Activated naive CD8-positive, alpha-beta T cell treated with anti-CD3 and anti-CD28 coated beads, Interleukin-2, amount 10 ng/mL, durations not matched to agents 7 days and 5 days (primary cell): ENCODE results near the gene NUP62. TPM values are rescaled to one million over a fixed set of nuclear protein-coding genes. Genes with fewer than 3 reads are reported as not detected.
"Not testable (repeated sequence)": the region's sequence is repeated elsewhere in the genome, so short reads cannot be mapped to it uniquely, and the experiment has no call there.

Experiments
- ATAC-seq: fragments of 150-1000 bp; cut with Tn5 transposase; one replicate; pipeline ENCODE4 v1.10.0; 2021; ENCODE audit warnings: low read depth, moderate library complexity
- POLR2A ChIA-PET: fragments of 350-600 bp; sonication (Branson Sonifier 250); formaldehyde crosslinking; loops from one replicate; lab custom pipeline; 2021; ENCODE audit warnings: antibody characterized with exemption; lab: Charles Lee
- DNase-seq: peaks from one replicate; pipeline ENCODE4 v3.0.0; 2021
- H3K27ac Mint-ChIP-seq: one replicate; pipeline ENCODE4 v1.8.0; 2022; ENCODE audit warnings: mild to moderate bottlenecking, mixed read lengths
- H3K27me3 Mint-ChIP-seq: one replicate; pipeline ENCODE4 v1.8.0; 2022; ENCODE audit warnings: mild to moderate bottlenecking, moderate library complexity, mixed read lengths
- H3K36me3 Mint-ChIP-seq: one replicate; pipeline ENCODE4 v1.8.0; 2021; ENCODE audit warnings: mild to moderate bottlenecking, mixed read lengths
- H3K4me1 Mint-ChIP-seq: one replicate; pipeline ENCODE4 v1.8.0; 2021; ENCODE audit warnings: mixed read lengths
- H3K4me3 Mint-ChIP-seq: one replicate; pipeline ENCODE4 v1.8.0; 2022; ENCODE audit warnings: mild to moderate bottlenecking, moderate library complexity, mixed read lengths
- H3K9me3 Mint-ChIP-seq: one replicate; pipeline ENCODE4 v1.8.0; 2021; ENCODE audit warnings: mixed read lengths
- total RNA-seq, 2 experiments: library from RNA; stranded (reverse); gene quantifications; one replicate each; pipeline ENCODE4 v1.2.3, GENCODE V29; 2021

NUP62 gene
- total RNA-seq, 2 experiments from 2014 or later, result 94.2 to 105 TPM

DNA sequence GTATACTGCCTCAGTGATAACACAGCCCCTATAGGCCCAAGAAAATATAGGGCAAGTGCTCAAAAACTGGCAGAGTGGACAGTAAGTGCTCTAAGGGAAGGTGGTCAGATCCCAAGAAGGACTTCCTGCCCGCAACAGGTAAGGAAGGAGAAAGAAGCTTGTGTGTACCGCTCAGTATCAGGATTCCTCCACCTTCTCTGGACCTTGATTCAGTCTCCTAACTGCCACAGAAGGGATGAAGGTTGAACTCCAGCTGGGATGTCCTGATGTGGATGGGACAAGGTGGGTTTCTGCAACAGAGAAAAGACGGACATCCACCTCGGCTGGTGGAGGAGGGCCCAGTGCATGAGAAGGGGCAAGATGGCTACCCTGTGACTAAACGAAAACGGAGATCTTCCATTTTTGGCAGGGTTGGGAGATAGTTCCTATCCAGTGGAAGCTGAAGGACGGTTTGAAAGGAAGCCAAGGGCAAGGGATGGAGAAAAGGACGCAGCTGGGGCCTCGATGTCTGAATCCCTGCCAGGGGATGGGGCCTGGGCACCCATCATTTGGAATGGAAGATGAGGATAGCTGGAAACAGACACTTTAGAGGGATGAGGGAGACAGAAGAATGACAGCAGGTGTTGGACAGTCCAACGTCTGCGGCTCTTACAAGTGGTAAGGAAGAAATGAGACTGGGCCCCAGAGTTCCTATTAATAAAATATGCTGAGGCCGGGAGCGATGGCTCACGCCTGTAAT lies 1.6 kb downstream of the NUP62 start:
- H3K27ac Mint-ChIP-seq, result peak overlapping the region; percentile 96
- no peak for ATAC-seq
- peaks cover 40% of the 10 kb centered on the region for H3K4me1 Mint-ChIP-seq
- H3K27me3 Mint-ChIP-seq, result no peaks in the 10 kb centered on the region
- H3K9me3 Mint-ChIP-seq, result peaks cover 3% of the 10 kb centered on the region
- DNase-seq, result no peak
- peaks cover 29% of the 10 kb centered on the region for H3K36me3 Mint-ChIP-seq
- peak overlapping the region; percentile 99 for H3K4me3 Mint-ChIP-seq
- POLR2A ChIA-PET, result interaction anchor here (0.6 to 2.8 kb wide), 5 partner anchors 9 to 420 kb away, joined by 3 to 19 read pairs (median 8); partner anchors contain the start of genes IL4I1, PTOV1, VRK3 and ZNF473

- POLR2A ChIA-PET, result no interaction called here
- no peaks in the 10 kb centered on the region for H3K9me3 Mint-ChIP-seq
- peaks cover 39% of the 10 kb centered on the region for H3K4me1 Mint-ChIP-seq
- no peaks in the 10 kb centered on the region for H3K27me3 Mint-ChIP-seq
- peaks cover 27% of the 10 kb centered on the region for H3K36me3 Mint-ChIP-seq
- H3K27ac Mint-ChIP-seq, result no peak overlapping the region
- DNase-seq (no peak), ATAC-seq (no peak)
- no peak overlapping the region for H3K4me3 Mint-ChIP-seq
Observed at GRCh38 chr19:49926515-49926914, 2.8 kb downstream of the NUP62 start.

DNA sequence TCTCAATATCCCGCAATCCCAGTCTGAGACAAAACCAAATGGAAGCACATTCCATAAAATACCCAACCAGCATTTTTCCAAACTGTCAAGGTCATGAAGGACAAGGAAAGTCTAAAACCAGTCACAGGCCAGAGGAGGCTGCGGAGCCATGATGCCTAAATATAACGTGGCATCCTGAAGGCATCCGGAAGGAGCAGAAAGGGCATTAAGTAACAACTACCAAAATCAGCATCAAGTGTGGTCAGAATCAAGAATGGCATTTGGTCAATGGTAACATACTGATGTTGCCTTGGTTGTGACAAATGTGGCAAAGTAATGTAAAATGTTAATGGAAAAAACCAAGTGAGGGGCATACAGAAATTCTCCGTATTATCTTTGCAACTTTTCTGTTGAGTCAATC lies 3.8 kb downstream of the NUP62 start:
- ATAC-seq (no peak), DNase-seq (no peak)
- POLR2A ChIA-PET, result interaction anchor here (0.7 kb wide), 1 partner anchor 10 kb away, joined by 8 read pairs; no protein-coding TSS in a partner anchor
- Mint-ChIP-seq H3K27ac (peak overlapping the region; percentile 48), H3K4me3 (no peak overlapping the region), H3K9me3 (no peaks in the 10 kb centered on the region), H3K4me1 (peaks cover 39% of the 10 kb centered on the region), H3K27me3 (no peaks in the 10 kb centered on the region), H3K36me3 (peaks cover 26% of the 10 kb centered on the region)

GRCh38 chr19:49924881-49925210 lies 4.5 kb downstream of the NUP62 start:
- not testable (repeated sequence) for ATAC-seq, DNase-seq, H3K27ac Mint-ChIP-seq, H3K4me3 Mint-ChIP-seq, H3K9me3 Mint-ChIP-seq, H3K27me3 Mint-ChIP-seq
- Mint-ChIP-seq H3K36me3 (peaks cover 24% of the 10 kb centered on the region), H3K4me1 (peaks cover 35% of the 10 kb centered on the region)
- POLR2A ChIA-PET, result interaction anchor here (0.5 kb wide), 1 partner anchor 158 kb away, joined by 3 read pairs; the partner anchor contains the start of gene AP2A1

- no peak overlapping the region for H3K27ac Mint-ChIP-seq
- H3K4me1 Mint-ChIP-seq, result peaks cover 37% of the 10 kb centered on the region
- H3K4me3 Mint-ChIP-seq, result no peak overlapping the region
- ATAC-seq (no peak), DNase-seq (no peak)
- no peaks in the 10 kb centered on the region for H3K9me3 Mint-ChIP-seq
- H3K36me3 Mint-ChIP-seq, result peaks cover 26% of the 10 kb centered on the region
- H3K27me3 Mint-ChIP-seq, result no peaks in the 10 kb centered on the region
- POLR2A ChIA-PET, result interaction anchor here (0.5 kb wide), 1 partner anchor 157 kb away, joined by 3 read pairs; the partner anchor contains the start of gene AP2A1
Observed at GRCh38 chr19:49924004-49924880, 5.1 kb downstream of the NUP62 start.

DNA sequence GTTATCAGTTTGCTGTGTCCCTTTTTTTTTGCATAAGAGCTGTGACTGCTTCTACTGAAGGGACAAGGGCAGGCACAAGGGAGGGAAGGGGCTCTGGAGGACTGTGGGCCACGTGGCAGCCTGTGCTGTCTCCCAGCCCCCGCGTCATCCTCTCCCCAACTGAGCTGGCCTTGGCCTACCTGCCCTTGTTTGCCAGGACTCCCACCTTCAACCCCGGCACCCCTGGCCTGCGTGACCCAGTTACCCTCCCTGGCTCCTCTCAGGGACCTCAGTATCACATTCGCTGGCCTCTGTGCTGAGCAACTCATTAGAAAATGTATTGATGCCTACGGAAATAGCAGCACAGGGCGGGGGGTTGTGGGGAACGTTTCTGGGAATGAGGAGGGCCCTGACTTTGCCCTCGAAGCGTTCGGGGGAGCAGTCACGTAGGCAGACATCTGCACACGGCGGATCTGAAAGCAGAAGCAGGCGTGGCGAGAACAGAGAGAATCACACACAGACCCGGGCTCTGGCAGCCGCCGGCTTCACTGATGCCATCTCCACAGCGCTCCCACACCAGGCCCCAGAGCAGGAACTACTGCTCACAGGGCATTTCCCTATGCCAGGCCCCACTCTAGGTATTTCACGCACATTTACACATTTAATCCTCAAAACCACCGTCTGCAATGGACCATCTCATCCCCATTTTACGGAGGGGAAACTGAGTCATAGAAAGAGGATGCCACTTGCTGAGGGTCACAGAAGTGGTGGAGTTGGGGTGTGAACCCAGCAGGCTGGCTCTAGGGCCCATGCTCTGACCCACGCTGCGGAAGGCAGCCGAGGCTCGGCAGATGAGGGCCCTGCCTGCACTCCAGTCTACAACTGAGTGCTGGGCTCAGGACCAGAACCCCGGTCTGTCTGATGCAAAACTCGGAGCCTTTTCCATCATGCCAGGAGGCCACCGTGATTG lies 6.0 kb downstream of the NUP62 start:
- DNase-seq (no peak), ATAC-seq (no peak)
- POLR2A ChIA-PET, result interaction anchor here (0.6 kb wide), 1 partner anchor 1414 kb away, joined by 3 read pairs; no protein-coding TSS in a partner anchor
- Mint-ChIP-seq H3K27me3 (no peaks in the 10 kb centered on the region), H3K4me3 (no peak overlapping the region), H3K4me1 (peaks cover 34% of the 10 kb centered on the region), H3K27ac (no peak overlapping the region), H3K36me3 (peaks cover 25% of the 10 kb centered on the region), H3K9me3 (no peaks in the 10 kb centered on the region)

DNA sequence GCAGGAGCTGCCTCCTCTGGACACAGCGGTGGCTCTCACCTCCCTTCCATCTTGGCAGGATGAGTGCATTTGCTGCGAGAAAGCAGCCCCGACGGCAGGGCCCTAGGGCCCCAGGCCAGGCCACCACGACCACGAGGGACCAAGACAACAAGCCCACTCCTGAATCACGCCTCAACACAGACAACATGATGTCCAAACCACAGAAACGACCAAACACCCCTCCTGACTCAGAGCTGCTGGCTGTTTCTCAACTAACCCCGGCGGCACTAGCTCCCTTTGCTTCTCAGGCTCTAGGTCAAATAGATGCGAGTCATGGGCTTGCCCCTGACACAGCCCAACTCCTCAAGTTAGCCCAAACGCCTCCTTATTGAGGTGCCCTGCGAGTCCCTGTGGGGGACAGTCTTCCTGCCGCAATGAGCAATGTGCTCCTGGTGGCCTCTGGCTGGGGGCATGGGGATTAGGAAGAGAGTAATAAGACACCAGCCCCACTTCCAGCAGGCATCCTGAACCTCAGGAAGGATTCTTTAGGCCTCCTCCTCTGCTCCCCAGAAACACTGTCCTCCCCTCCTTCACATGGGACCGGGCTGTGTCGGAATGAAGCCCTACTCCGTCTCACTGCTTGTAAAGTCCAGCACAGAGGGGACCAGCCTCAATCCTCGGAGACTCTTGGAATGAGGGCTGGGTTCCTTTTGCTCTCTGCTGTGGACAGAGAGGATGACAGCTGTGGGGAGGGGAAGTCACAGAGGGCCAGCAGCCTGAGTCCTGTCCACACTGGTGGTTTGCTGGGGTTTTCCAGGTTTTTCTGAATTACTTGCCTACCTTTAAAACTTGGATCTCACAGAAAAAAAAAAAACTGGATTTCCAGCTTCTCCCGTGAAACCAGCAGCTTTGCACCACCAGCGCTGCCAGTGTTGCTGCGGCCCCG lies 7.2 kb downstream of the NUP62 start:
- Mint-ChIP-seq H3K36me3 (peaks cover 27% of the 10 kb centered on the region), H3K4me3 (no peak overlapping the region)
- POLR2A ChIA-PET, result interaction anchor here (0.8 kb wide), 1 partner anchor 11 kb away, joined by 3 read pairs; no protein-coding TSS in a partner anchor

DNA sequence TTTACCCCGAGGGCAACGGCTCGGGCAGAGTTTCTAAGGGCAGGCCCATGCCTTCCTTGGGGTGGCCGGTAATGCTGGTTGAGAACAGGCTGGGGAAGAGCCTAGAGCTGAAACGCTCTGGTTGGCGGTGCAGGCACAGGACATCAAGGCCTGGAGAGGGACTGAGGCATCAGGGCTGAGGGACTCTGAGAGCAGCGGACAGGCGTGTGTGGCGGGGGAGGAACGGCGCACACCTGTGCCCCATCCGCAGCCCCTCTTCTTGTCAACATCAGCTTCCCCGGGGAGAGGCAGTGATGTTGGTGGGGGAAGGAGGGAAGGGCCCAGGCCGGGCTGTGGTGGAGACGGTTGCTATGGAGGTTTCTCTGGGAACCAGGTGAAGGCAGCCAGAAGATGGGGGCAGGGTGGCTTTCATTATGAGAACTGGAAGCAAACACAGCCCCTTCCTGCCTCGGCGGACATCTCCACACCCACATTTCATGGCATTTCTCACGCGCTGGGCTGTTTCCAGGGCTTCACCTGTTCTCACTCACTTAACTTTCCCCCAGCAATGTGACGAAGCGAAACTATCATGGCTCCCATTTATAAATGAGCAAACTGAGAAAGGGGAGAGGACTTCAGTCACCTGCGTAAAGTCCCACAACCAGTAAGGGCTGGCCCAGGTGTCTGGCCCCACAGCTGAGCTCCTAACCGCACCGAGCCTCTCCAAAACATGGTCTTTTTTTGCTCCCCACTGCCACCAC lies 8.5 kb downstream of the NUP62 start:
- H3K27ac Mint-ChIP-seq, result no peak overlapping the region
- H3K9me3 Mint-ChIP-seq, result no peaks in the 10 kb centered on the region
- DNase-seq, result no peak
- peaks cover 25% of the 10 kb centered on the region for H3K4me1 Mint-ChIP-seq
- no peak for ATAC-seq
- H3K4me3 Mint-ChIP-seq, result no peak overlapping the region
- peaks cover 33% of the 10 kb centered on the region for H3K36me3 Mint-ChIP-seq
- H3K27me3 Mint-ChIP-seq, result no peaks in the 10 kb centered on the region
- POLR2A ChIA-PET, result interaction anchor here (1.4 kb wide), 1 partner anchor 11 kb away, joined by 3 read pairs; no protein-coding TSS in a partner anchor

More for the DNA sequence above, 7.2 kb downstream of the NUP62 start:
- H3K27ac Mint-ChIP-seq, result no peak overlapping the region
- H3K9me3 Mint-ChIP-seq, result no peaks in the 10 kb centered on the region
- DNase-seq, result no peak
- peaks cover 28% of the 10 kb centered on the region for H3K4me1 Mint-ChIP-seq
- H3K27me3 Mint-ChIP-seq, result no peaks in the 10 kb centered on the region
- ATAC-seq, result no peak

DNA sequence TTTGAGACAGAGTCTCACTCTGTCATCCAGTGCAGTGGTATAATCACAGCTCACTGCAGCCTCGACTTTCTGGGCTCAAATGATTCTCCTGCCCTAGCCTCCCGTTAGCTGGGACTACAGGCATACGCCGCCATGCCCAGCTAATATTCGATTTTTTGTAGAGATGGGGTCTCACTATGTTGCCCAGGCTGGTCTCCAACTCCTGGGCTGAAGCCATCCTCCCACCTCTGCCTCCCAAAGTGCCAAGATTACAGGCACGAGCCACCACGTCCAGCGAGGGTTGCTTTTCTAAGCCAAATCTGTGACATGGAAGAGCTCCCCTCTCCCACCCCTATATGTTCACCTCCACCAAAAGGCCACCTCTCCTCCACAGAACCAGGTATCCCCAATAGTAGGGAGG lies 11.2 kb downstream of the NUP62 start:
- Mint-ChIP-seq H3K4me3 (no peak overlapping the region), H3K9me3 (no peaks in the 10 kb centered on the region), H3K27me3 (no peaks in the 10 kb centered on the region), H3K36me3 (peaks cover 39% of the 10 kb centered on the region), H3K27ac (peak overlapping the region; percentile 21), H3K4me1 (peaks cover 27% of the 10 kb centered on the region)
- POLR2A ChIA-PET, result interaction anchor here (2.0 kb wide), 1 partner anchor 11 kb away, joined by 8 read pairs; the partner anchor contains the start of genes ATF5 and NUP62
- no peak for DNase-seq
- ATAC-seq, result no peak

GRCh38 chr19:49916839-49917733 lies 12.2 kb downstream of the NUP62 start:
- Mint-ChIP-seq H3K4me3 (no peak overlapping the region), H3K27me3 (no peaks in the 10 kb centered on the region), H3K36me3 (peaks cover 43% of the 10 kb centered on the region), H3K9me3 (no peaks in the 10 kb centered on the region), H3K4me1 (peaks cover 25% of the 10 kb centered on the region), H3K27ac (no peak overlapping the region)
- POLR2A ChIA-PET, result interaction anchor here (2.0 kb wide), 1 partner anchor 12 kb away, joined by 8 read pairs; the partner anchor contains the start of genes ATF5 and NUP62
- DNase-seq (no peak), ATAC-seq (no peak)
